ENCODE measurements around the gene CAMTA1. TPM values are rescaled to one million over a fixed set of nuclear protein-coding genes. Genes with fewer than 3 reads are reported as not detected.

CAMTA1 gene
- total RNA-seq, 4 donors from 2014 or later = 57.4 to 88.3 (median 62.1) TPM

DNA sequence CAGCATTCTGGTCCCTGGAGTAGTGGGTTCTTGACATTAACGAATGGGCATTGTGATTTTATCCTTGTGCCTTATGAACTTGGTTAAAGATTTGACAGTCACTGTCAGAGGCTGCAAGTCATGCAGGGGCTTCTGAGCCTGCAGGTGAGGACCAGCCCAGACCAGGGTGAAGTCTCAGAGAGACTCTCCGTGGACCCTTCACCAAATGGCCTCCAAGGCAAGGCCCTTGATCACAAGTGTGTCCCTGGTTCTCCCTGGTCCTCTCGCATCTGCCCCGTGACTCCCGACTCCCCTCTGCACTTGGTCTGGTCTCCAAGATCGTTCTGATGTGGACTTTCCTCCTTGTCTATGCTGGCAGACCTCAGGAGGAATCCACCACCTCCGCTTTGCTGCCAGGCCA is 509.4 kb downstream of the CAMTA1 start:
- Histone ChIP-seq H3K27ac (no peak overlapping the region), H3K9me3 (no peaks in the 10 kb centered on the region), H3K4me1 (peaks cover 0 to 13% (median 0%) of the 10 kb centered on the region in 4 donors), H3K4me3 (no peak overlapping the region), H3K27me3 (no peaks in the 10 kb centered on the region), H3K36me3 (no peaks in the 10 kb centered on the region)
- DNase-seq = no peak
- TF ChIP-seq CTCF (IDR thresholded peaks at IDR 0.05) (no peak), POLR2A (IDR thresholded peaks at IDR 0.05) (no peak)

DNA sequence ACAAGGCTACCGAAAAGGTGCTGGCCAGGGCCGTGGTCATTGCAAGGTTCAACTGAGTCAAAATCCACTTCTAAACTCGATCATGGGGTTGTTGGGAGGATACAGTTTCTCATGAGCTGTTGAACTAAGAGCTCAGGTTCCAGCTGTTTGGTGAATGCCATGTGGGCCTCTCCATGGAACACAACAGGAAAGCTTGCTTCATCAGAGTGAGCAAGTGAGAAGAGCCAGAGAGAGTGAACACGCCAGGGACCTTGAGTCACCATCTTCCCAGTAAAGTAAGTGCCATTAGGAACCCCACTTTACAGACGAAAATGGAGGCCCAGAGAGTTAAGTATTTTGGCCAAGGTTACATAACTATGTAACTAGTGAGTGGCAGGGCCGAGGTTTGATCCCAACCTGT is 510.7 kb downstream of the CAMTA1 start:
- no peaks in the 10 kb centered on the region for H3K36me3 ChIP-seq
- no peak overlapping the region for H3K4me3 ChIP-seq
- H3K4me1 ChIP-seq = peaks cover 0 to 26% (median 0%) of the 10 kb centered on the region in 4 donors
- no peaks in the 10 kb centered on the region for H3K9me3 ChIP-seq
- TF ChIP-seq CTCF (IDR thresholded peaks at IDR 0.05) = no peak
- TF ChIP-seq POLR2A (IDR thresholded peaks at IDR 0.05) = no peak
- DNase-seq = no peak
- no peaks in the 10 kb centered on the region for H3K27me3 ChIP-seq
- H3K27ac ChIP-seq = no peak overlapping the region

DNA sequence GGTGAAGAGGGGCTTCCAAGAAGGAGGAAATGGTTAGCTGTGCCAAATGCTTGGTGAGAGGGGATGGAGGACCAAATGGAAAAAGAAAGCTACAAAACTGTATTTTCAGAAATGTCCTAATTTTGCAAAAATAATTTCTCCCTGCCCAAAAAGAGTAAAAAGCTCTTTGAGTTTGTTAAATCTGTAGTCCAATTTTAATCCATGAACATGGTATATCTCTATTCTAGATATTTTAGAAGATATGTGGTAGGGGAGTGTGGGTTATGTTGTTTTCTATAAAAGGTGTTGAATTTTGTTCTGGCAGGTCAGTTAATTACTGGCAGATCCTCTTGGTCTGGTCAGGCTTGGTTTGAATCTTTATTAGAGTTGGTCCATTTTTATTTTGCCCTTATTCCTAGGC is 511.7 kb downstream of the CAMTA1 start:
- DNase-seq = no peak
- Histone ChIP-seq H3K27ac (no peak overlapping the region), H3K27me3 (no peaks in the 10 kb centered on the region), H3K4me1 (peaks cover 0 to 35% (median 1%) of the 10 kb centered on the region in 4 donors), H3K4me3 (no peak overlapping the region), H3K36me3 (no peaks in the 10 kb centered on the region), H3K9me3 (no peaks in the 10 kb centered on the region)
- TF ChIP-seq POLR2A (IDR thresholded peaks at IDR 0.05) (no peak), CTCF (IDR thresholded peaks at IDR 0.05) (no peak)

DNA sequence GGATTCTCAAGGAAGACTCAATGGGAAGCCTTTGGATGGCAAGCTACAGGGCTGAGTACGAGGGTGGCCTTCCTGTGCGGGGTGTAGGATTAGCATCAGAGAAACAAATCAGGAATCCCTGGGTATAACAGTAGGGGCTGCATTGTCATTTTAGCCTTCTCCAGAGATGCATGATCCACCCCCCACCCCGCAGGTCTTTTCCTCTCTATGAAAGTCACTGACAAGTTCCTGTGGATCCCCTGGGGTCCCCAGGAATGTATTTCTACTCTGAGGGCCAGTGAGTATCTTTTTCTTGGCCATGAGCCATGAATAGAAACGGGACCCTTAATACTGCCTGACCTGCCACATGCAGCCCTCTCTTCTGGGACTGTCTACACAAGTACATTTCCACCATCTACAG is 512.9 kb downstream of the CAMTA1 start:
- TF ChIP-seq CTCF (IDR thresholded peaks at IDR 0.05) = no peak
- no peak for TF ChIP-seq POLR2A (IDR thresholded peaks at IDR 0.05)
- H3K27ac ChIP-seq = no peak overlapping the region
- no peaks in the 10 kb centered on the region for H3K9me3 ChIP-seq
- H3K4me1 ChIP-seq = peaks cover 0 to 35% (median 1%) of the 10 kb centered on the region in 4 donors
- H3K36me3 ChIP-seq = no peaks in the 10 kb centered on the region
- no peak overlapping the region for H3K4me3 ChIP-seq
- no peak for DNase-seq
- H3K27me3 ChIP-seq = no peaks in the 10 kb centered on the region

DNA sequence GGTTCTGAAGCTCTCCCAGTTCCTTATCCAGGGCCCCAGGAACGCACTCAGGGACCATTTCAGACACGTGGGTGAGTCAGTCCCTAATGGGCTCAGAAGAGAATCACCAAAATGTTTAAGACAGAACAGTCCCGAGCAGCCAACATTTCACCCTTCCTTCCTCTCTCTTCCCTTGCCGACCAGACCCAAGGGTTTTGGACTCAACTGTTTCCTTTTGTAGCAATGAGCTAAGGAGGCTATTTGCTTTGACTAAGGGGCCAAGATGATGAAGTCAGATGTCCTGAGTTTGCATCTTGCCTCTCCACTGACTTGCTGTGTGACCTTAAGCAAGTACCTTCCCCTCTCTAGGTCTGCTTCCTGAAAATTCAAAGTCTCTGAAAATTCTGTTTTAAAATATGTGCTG is 513.5 kb downstream of the CAMTA1 start:
- Histone ChIP-seq H3K27ac (peak overlapping the region in 2 of 4 donors; percentile 55 to 57), H3K9me3 (no peaks in the 10 kb centered on the region), H3K4me3 (no peak overlapping the region), H3K4me1 (peaks cover 0 to 35% (median 1%) of the 10 kb centered on the region in 4 donors), H3K36me3 (no peaks in the 10 kb centered on the region), H3K27me3 (no peaks in the 10 kb centered on the region)
- DNase-seq = no peak
- no peak for TF ChIP-seq POLR2A (IDR thresholded peaks at IDR 0.05)
- no peak for TF ChIP-seq CTCF (IDR thresholded peaks at IDR 0.05)

DNA sequence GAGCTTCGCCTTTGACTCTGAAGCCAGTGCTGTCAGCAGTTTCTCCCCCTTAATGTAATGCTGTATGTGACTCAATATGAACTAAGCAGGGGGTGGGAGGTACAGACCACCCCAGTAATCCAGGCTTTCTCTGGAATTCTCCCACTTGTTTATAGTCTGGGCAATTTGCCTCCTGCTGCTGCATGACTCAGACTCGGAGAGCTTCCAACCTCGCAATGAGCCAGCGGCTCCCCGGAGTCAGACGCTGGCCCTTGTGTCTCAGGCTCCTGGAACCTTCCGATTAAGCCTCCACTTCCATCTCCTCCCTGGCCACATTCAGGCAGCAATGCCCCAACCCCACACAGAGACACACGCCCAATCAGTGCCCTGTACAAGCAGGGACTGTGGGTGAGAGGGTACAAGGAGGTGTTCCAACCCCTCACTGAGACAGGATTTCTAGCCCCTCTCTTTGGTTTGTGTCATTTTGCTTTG is 514.1 kb downstream of the CAMTA1 start:
- peak in 2 of 3 donors; percentile 58 to 64 for DNase-seq
- Histone ChIP-seq H3K4me1 (peaks cover 0 to 35% (median 1%) of the 10 kb centered on the region in 4 donors), H3K27ac (peak overlapping the region in 3 of 4 donors; percentile 2 to 57 (median 55)), H3K36me3 (no peaks in the 10 kb centered on the region), H3K27me3 (no peaks in the 10 kb centered on the region), H3K9me3 (no peaks in the 10 kb centered on the region), H3K4me3 (no peak overlapping the region)
- TF ChIP-seq CTCF (IDR thresholded peaks at IDR 0.05) (no peak), POLR2A (IDR thresholded peaks at IDR 0.05) (no peak)
